GM23338 (cell line): ENCODE measurements around the gene RAB44. TPM values are rescaled to one million over a fixed set of nuclear protein-coding genes. Genes with fewer than 3 reads are reported as not detected.

Source experiments
- ATAC-seq: fragments of 200-7000 bp; cut with Tn5 transposase; 3 replicates; pipeline ENCODE4 v1.9.1; 2020
- DNase-seq: peaks from one replicate; pipeline ENCODE4 v3.0.0-alpha.2; 2015; ENCODE audit warnings: low spot score
- H2AFZ ChIP-seq: fragments of 200-600 bp; sonication (generic); 2 replicates; pipeline ENCODE4 v1.8.0; 2016; ENCODE audit warnings: antibody characterized with exemption, mild to moderate bottlenecking, moderate library complexity
- H3F3A ChIP-seq: fragments of 200-600 bp; sonication (generic); replicated peaks from 2 replicates; pipeline ENCODE4 v1.8.0; 2017; ENCODE audit warnings: antibody characterized with exemption, mixed run types, low read depth
- H3K27ac ChIP-seq: fragments of 200-600 bp; sonication (generic); 2 replicates; pipeline ENCODE4 v1.6.1; 2016; ENCODE audit warnings: low read depth
- H3K27me3 ChIP-seq: fragments of 200-600 bp; sonication (generic); 2 replicates; pipeline ENCODE4 v1.8.0; 2016; ENCODE audit warnings: mild to moderate bottlenecking, mixed run types, moderate library complexity; ENCODE audit not compliant: insufficient read depth
- H3K36me3 ChIP-seq: fragments of 200-600 bp; sonication (generic); 2 replicates; pipeline ENCODE4 v1.8.0; 2016; ENCODE audit warnings: mild to moderate bottlenecking; ENCODE audit not compliant: insufficient read depth
- H3K4me1 ChIP-seq: fragments of 200-600 bp; sonication (generic); 2 replicates; pipeline ENCODE4 v1.8.0; 2016; ENCODE audit warnings: mild to moderate bottlenecking, moderate library complexity; ENCODE audit not compliant: insufficient read depth
- H3K4me2 ChIP-seq: fragments of 200-600 bp; sonication (generic); 2 replicates; pipeline ENCODE4 v1.7.1; 2017; ENCODE audit warnings: mixed run types
- H3K4me3 ChIP-seq: fragments of 200-600 bp; sonication (generic); 2 replicates; pipeline ENCODE4 v1.6.1; 2016; ENCODE audit warnings: mixed run types
- H3K79me2 ChIP-seq: fragments of 200-600 bp; sonication (generic); replicated peaks from 2 replicates; pipeline ENCODE4 v1.8.0; 2017; ENCODE audit warnings: mild to moderate bottlenecking; ENCODE audit not compliant: insufficient read depth
- H3K9me2 ChIP-seq: fragments of 200-600 bp; sonication (generic); 2 replicates; pipeline ENCODE4 v1.8.0; 2017; ENCODE audit not compliant: insufficient read depth
- H4K20me1 ChIP-seq: fragments of 200-600 bp; sonication (generic); replicated peaks from 2 replicates; pipeline ENCODE4 v1.8.0; 2017; ENCODE audit warnings: mild to moderate bottlenecking; ENCODE audit not compliant: insufficient read depth
- H3K27ac Mint-ChIP-seq: 2 replicates; pipeline ENCODE4 v1.8.0; 2020; ENCODE audit warnings: inconsistent platforms, mild to moderate bottlenecking, moderate library complexity, mixed read lengths
- H3K27me3 Mint-ChIP-seq: 3 replicates; pipeline ENCODE4 v1.8.0; 2022; ENCODE audit warnings: low read depth, mild to moderate bottlenecking, moderate library complexity, mixed read lengths, inconsistent platforms; ENCODE audit not compliant: insufficient read depth, poor library complexity
- H3K36me3 Mint-ChIP-seq: 3 replicates; pipeline ENCODE4 v1.8.0; 2021; ENCODE audit warnings: low read depth, mild to moderate bottlenecking, inconsistent platforms, moderate library complexity, mixed read lengths
- H3K4me1 Mint-ChIP-seq: 3 replicates; pipeline ENCODE4 v1.8.0; 2020; ENCODE audit warnings: mild to moderate bottlenecking, inconsistent platforms, mixed read lengths
- H3K4me3 Mint-ChIP-seq: 3 replicates; pipeline ENCODE4 v1.8.0; 2021; ENCODE audit warnings: moderate library complexity, mild to moderate bottlenecking, inconsistent platforms, mixed read lengths
- H3K9me3 Mint-ChIP-seq: 3 replicates; pipeline ENCODE4 v1.8.0; 2020; ENCODE audit warnings: moderate library complexity, mild to moderate bottlenecking, inconsistent platforms, mixed read lengths
- EZH2 ChIP-seq: fragments of 200-600 bp; sonication (generic); IDR thresholded peaks from one replicate; pipeline ENCODE4 v1.8.0; 2017; ENCODE audit warnings: antibody characterized with exemption, mild to moderate bottlenecking, low read depth; ENCODE audit not compliant: unreplicated experiment
- POLR2AphosphoS5 ChIP-seq: IDR thresholded peaks from 2 replicates; pipeline ENCODE4 v1.6.1; 2016; ENCODE audit warnings: antibody characterized with exemption, low read depth
- STAT1 ChIP-seq: IDR thresholded peaks from one replicate; pipeline ENCODE4 v1.6.1; 2016; ENCODE audit warnings: antibody characterized with exemption; ENCODE audit not compliant: unreplicated experiment
- ZNF331 ChIP-seq: fragments of 250-450 bp; sonication (Bioruptor Pico); IDR thresholded peaks from 2 replicates; pipeline ENCODE4 v1.5.0; 2020; ENCODE audit warnings: low read depth, mild to moderate bottlenecking, moderate library complexity
- polyA plus RNA-seq: library from polyadenylated mRNA; unstranded; fragments of >200 nt; fragmentation: Nextera tagmentation; extraction: Ambion mirVana; gene quantifications from 2 replicates; pipeline ENCODE4 v1.2.1, GENCODE V29; 2016
- total RNA-seq: library from RNA; depleted of rRNA; stranded (reverse); fragments of >200 nt; shearing (Covaris generic); gene quantifications from 2 replicates; pipeline ENCODE4 v1.2.3, GENCODE V29; 2014
- TF ChIP-seq, protein P1 (sequence below): fragments of 250-450 bp; sonication (Bioruptor Pico); IDR thresholded peaks from 2 replicates; pipeline ENCODE4 v1.5.0; 2020; ENCODE audit warnings: mild to moderate bottlenecking, moderate library complexity
- TF ChIP-seq, protein P2 (sequence below): IDR thresholded peaks from 2 replicates; pipeline ENCODE4 v1.6.1; 2016; ENCODE audit warnings: antibody characterized with exemption
- TF ChIP-seq, protein P3 (sequence below), 2 experiments: fragments of 200-600 bp in 1 of 2; sonication (generic) in 1 of 2; conservative IDR thresholded peaks; 2 replicates each; pipeline versions ENCODE4 v1.5.1 to v1.6.1; 2016 to 2017; ENCODE audit warnings: antibody characterized with exemption in 2 of 2, low read depth in 2 of 2, mild to moderate bottlenecking in 2 of 2, moderate library complexity in 1 of 2
- TF ChIP-seq, protein P4 (sequence below): IDR thresholded peaks from one replicate; pipeline ENCODE4 v1.6.1; 2018; ENCODE audit warnings: antibody characterized with exemption; ENCODE audit not compliant: unreplicated experiment

The RAB44 gene
- total and polyA plus RNA-seq, 2 experiments from 2014 or later = not detected

DNA sequence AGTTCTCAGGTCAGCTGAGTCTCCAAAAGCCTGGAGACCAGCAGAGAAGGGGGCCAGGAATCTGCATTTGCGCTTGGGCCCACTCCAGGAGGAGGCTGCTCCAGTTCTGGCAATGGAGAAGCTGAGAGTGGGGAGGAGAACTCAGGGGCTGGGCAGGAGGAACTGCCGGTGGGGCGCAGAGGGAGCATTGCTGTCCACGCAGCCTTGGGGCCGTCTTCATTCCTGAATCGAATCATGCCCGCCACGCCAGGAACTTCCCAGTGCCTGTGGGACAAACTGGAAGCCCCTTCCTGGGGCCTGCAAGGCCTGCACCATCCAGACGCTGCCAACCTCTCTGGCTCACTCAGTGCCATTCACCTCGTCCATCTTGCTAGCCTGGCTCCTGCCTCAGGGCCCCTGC lies 16.9 kb downstream of the RAB44 start (continued):
- TF ChIP-seq, protein P1, sequence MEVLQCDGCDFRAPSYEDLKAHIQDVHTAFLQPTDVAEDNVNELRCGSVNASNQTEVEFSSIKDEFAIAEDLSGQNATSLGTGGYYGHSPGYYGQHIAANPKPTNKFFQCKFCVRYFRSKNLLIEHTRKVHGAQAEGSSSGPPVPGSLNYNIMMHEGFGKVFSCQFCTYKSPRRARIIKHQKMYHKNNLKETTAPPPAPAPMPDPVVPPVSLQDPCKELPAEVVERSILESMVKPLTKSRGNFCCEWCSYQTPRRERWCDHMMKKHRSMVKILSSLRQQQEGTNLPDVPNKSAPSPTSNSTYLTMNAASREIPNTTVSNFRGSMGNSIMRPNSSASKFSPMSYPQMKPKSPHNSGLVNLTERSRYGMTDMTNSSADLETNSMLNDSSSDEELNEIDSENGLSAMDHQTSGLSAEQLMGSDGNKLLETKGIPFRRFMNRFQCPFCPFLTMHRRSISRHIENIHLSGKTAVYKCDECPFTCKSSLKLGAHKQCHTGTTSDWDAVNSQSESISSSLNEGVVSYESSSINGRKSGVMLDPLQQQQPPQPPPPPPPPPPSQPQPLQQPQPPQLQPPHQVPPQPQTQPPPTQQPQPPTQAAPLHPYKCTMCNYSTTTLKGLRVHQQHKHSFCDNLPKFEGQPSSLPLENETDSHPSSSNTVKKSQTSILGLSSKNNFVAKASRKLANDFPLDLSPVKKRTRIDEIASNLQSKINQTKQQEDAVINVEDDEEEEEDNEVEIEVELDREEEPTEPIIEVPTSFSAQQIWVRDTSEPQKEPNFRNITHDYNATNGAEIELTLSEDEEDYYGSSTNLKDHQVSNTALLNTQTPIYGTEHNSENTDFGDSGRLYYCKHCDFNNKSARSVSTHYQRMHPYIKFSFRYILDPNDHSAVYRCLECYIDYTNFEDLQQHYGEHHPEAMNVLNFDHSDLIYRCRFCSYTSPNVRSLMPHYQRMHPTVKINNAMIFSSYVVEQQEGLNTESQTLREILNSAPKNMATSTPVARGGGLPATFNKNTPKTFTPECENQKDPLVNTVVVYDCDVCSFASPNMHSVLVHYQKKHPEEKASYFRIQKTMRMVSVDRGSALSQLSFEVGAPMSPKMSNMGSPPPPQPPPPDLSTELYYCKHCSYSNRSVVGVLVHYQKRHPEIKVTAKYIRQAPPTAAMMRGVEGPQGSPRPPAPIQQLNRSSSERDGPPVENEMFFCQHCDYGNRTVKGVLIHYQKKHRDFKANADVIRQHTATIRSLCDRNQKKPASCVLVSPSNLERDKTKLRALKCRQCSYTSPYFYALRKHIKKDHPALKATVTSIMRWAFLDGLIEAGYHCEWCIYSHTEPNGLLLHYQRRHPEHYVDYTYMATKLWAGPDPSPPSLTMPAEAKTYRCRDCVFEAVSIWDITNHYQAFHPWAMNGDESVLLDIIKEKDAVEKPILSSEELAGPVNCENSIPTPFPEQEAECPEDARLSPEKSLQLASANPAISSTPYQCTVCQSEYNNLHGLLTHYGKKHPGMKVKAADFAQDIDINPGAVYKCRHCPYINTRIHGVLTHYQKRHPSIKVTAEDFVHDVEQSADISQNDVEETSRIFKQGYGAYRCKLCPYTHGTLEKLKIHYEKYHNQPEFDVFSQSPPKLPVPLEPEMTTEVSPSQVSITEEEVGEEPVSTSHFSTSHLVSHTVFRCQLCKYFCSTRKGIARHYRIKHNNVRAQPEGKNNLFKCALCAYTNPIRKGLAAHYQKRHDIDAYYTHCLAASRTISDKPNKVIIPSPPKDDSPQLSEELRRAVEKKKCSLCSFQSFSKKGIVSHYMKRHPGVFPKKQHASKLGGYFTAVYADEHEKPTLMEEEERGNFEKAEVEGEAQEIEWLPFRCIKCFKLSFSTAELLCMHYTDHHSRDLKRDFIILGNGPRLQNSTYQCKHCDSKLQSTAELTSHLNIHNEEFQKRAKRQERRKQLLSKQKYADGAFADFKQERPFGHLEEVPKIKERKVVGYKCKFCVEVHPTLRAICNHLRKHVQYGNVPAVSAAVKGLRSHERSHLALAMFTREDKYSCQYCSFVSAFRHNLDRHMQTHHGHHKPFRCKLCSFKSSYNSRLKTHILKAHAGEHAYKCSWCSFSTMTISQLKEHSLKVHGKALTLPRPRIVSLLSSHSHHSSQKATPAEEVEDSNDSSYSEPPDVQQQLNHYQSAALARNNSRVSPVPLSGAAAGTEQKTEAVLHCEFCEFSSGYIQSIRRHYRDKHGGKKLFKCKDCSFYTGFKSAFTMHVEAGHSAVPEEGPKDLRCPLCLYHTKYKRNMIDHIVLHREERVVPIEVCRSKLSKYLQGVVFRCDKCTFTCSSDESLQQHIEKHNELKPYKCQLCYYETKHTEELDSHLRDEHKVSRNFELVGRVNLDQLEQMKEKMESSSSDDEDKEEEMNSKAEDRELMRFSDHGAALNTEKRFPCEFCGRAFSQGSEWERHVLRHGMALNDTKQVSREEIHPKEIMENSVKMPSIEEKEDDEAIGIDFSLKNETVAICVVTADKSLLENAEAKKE (CRISPR knock-in tag) = no peak
- TF ChIP-seq ZNF331 = no peak
- TF ChIP-seq, protein P2, sequence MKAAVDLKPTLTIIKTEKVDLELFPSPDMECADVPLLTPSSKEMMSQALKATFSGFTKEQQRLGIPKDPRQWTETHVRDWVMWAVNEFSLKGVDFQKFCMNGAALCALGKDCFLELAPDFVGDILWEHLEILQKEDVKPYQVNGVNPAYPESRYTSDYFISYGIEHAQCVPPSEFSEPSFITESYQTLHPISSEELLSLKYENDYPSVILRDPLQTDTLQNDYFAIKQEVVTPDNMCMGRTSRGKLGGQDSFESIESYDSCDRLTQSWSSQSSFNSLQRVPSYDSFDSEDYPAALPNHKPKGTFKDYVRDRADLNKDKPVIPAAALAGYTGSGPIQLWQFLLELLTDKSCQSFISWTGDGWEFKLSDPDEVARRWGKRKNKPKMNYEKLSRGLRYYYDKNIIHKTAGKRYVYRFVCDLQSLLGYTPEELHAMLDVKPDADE = no peak
- TF ChIP-seq, protein P3, sequence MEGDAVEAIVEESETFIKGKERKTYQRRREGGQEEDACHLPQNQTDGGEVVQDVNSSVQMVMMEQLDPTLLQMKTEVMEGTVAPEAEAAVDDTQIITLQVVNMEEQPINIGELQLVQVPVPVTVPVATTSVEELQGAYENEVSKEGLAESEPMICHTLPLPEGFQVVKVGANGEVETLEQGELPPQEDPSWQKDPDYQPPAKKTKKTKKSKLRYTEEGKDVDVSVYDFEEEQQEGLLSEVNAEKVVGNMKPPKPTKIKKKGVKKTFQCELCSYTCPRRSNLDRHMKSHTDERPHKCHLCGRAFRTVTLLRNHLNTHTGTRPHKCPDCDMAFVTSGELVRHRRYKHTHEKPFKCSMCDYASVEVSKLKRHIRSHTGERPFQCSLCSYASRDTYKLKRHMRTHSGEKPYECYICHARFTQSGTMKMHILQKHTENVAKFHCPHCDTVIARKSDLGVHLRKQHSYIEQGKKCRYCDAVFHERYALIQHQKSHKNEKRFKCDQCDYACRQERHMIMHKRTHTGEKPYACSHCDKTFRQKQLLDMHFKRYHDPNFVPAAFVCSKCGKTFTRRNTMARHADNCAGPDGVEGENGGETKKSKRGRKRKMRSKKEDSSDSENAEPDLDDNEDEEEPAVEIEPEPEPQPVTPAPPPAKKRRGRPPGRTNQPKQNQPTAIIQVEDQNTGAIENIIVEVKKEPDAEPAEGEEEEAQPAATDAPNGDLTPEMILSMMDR (conservative IDR thresholded peaks at IDR 0.05; ENCODE audit: low read depth in 2 of 2) = no peak
- no peak for TF ChIP-seq STAT1
- no peak for TF ChIP-seq EZH2
- TF ChIP-seq POLR2AphosphoS5 = no peak

DNA sequence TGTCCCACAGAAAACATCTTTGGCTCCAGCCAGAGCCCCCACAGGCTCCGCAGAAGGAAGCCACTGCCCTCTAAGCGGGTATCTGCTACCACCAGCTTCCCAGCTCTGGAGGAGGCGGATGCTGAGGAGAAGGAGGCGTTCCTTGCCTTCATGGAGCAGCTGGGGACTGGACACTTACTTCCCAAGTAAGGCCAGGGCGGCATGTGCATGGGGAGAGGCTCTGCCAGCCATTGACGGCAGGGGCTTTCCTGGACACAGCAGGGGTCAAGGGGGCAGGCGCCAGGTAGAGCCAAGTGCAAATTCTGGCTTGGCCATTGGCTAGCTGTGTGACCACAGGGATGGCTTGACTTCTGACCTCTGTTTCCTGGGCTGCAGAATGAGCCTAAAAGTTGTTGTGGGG lies 17.8 kb downstream of the RAB44 start:
- Histone ChIP-seq H3F3A (no peaks in the 10 kb centered on the region), H3K36me3 (no peaks in the 10 kb centered on the region), H3K4me2 (no peak overlapping the region), H3K27me3 (no peaks in the 10 kb centered on the region), H2AFZ (peak overlapping the region; percentile 56; the same call in 1 of the 2 replicates), H3K27ac (no peak overlapping the region), H3K4me3 (no peak overlapping the region), H3K79me2 (no peaks in the 10 kb centered on the region), H3K9me2 (no peaks in the 10 kb centered on the region), H4K20me1 (no peaks in the 10 kb centered on the region), H3K4me1 (no peaks in the 10 kb centered on the region)
- no peak overlapping the region for H3K27ac Mint-ChIP-seq
- no peaks in the 10 kb centered on the region for H3K36me3 Mint-ChIP-seq
- no peaks in the 10 kb centered on the region for H3K27me3 Mint-ChIP-seq
- no peak overlapping the region for H3K4me3 Mint-ChIP-seq
- H3K9me3 Mint-ChIP-seq = no peaks in the 10 kb centered on the region
- no peak for DNase-seq
- ATAC-seq = peak; percentile 38
- no peaks in the 10 kb centered on the region for H3K4me1 Mint-ChIP-seq
- TF ChIP-seq, protein P4, sequence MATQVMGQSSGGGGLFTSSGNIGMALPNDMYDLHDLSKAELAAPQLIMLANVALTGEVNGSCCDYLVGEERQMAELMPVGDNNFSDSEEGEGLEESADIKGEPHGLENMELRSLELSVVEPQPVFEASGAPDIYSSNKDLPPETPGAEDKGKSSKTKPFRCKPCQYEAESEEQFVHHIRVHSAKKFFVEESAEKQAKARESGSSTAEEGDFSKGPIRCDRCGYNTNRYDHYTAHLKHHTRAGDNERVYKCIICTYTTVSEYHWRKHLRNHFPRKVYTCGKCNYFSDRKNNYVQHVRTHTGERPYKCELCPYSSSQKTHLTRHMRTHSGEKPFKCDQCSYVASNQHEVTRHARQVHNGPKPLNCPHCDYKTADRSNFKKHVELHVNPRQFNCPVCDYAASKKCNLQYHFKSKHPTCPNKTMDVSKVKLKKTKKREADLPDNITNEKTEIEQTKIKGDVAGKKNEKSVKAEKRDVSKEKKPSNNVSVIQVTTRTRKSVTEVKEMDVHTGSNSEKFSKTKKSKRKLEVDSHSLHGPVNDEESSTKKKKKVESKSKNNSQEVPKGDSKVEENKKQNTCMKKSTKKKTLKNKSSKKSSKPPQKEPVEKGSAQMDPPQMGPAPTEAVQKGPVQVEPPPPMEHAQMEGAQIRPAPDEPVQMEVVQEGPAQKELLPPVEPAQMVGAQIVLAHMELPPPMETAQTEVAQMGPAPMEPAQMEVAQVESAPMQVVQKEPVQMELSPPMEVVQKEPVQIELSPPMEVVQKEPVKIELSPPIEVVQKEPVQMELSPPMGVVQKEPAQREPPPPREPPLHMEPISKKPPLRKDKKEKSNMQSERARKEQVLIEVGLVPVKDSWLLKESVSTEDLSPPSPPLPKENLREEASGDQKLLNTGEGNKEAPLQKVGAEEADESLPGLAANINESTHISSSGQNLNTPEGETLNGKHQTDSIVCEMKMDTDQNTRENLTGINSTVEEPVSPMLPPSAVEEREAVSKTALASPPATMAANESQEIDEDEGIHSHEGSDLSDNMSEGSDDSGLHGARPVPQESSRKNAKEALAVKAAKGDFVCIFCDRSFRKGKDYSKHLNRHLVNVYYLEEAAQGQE = no peak
- TF ChIP-seq EZH2 (no peak), POLR2AphosphoS5 (no peak)
- TF ChIP-seq, protein P3 (conservative IDR thresholded peaks at IDR 0.05; ENCODE audit: low read depth in 2 of 2) = no peak
- TF ChIP-seq, protein P2 = no peak
